Activated CD4-positive, alpha-beta T cell treated with anti-CD3 and anti-CD28 coated beads for 24 hours (primary cell): ENCODE data around the gene RIN3.

Source experiments
- DNase-seq, 2 donors: peaks; one replicate each; pipeline ENCODE4 v3.0.0-alpha.2; 2020; ENCODE audit warnings: low read depth in 2 of 2

RIN3 gene

GRCh38 chr14:92555465-92556111 lies 42.0 kb downstream of the RIN3 start:
- DNase-seq = no peak

GRCh38 chr14:92556255-92556741 lies 42.7 kb downstream of the RIN3 start:
- DNase-seq = no peak

GRCh38 chr14:92556863-92557543 lies 43.4 kb downstream of the RIN3 start:
- no peak for DNase-seq

GRCh38 chr14:92557544-92557912 lies 43.9 kb downstream of the RIN3 start:
- DNase-seq = no peak

GRCh38 chr14:92558319-92558718 lies 44.7 kb downstream of the RIN3 start:
- DNase-seq = no peak

GRCh38 chr14:92559486-92559885 lies 45.9 kb downstream of the RIN3 start:
- DNase-seq = no peak

- DNase-seq = no peak
Observed at GRCh38 chr14:92560106-92560865, 46.7 kb downstream of the RIN3 start.

GRCh38 chr14:92561906-92562479 lies 48.4 kb downstream of the RIN3 start:
- DNase-seq = no peak

GRCh38 chr14:92563359-92563758 lies 49.8 kb downstream of the RIN3 start:
- DNase-seq = no peak

- DNase-seq = no peak
Observed at GRCh38 chr14:92563765-92564285, 50.2 kb downstream of the RIN3 start.

GRCh38 chr14:92564344-92565039 lies 50.9 kb downstream of the RIN3 start:
- no peak for DNase-seq

- DNase-seq = no peak
Observed at GRCh38 chr14:92565040-92565717, 51.6 kb downstream of the RIN3 start.

- DNase-seq = no peak
Observed at GRCh38 chr14:92565718-92566115, 52.1 kb downstream of the RIN3 start.

- DNase-seq = no peak
Observed at GRCh38 chr14:92567173-92567725, 53.7 kb downstream of the RIN3 start.

GRCh38 chr14:92568621-92569479 lies 55.3 kb downstream of the RIN3 start:
- no peak for DNase-seq

GRCh38 chr14:92570674-92571262 lies 57.2 kb downstream of the RIN3 start:
- no peak for DNase-seq

- no peak for DNase-seq
Observed at GRCh38 chr14:92572050-92572449, 58.5 kb downstream of the RIN3 start.

- no peak for DNase-seq
Observed at GRCh38 chr14:92573761-92574498, 60.3 kb downstream of the RIN3 start.
